ENCODE measurements around the gene USP53.

USP53 gene

DNA sequence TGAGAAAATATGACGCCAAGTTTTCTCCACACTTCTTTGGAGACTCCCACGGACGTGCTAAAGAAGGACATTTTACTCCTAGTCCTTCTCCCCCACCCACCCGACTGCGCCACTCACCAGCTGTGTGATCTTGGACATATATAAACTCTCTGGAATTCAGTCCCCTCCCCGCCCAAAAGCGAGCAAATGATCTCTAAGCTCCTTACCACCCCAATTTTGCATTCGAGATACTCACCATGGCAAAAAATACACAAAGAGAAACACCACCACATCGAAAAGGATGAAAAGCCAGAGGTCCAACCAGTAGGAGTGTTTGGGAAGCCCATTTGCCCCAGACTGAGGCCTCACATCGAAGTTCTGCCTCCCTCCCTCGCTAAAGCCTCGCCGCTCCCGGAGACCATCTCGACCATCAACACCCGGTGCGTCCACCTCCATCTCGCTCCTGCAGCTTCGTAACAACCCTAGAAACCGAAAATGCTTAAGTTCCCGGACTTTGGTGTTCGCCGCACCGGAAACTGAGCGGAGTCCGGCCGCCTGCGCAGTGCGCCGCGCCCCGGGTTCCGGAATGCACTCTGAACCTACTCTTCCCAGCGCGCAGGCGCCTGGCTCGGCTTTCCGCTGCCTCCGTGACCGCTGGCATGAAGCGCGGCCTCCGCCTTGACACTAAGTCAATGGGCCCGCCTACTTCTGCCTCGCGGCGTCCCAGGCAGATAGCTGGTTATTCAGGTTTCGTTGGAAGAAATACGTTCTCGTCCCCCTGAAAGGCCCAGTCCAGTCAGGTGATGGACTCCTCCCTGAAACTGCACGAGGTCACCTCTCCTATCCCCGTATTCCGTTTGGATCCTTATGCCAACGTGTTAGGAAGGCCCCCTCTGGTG is 87.8 kb downstream of the USP53 start:
- DNase-seq, result peak; percentile 97
- H3K36me3 ChIP-seq (replicated peaks; ENCODE audit: insufficient read depth, low read length), result no peaks in the 10 kb centered on the region
- H3K9ac ChIP-seq (ENCODE audit: low read length), result peak overlapping the region; percentile 77
- H3K79me2 ChIP-seq (ENCODE audit: low read length), result peaks cover 40% of the 10 kb centered on the region
- peak overlapping the region; percentile 86 for H3K4me2 ChIP-seq (ENCODE audit: low read depth, low read length)
- H3K4me3 ChIP-seq (ENCODE audit: low read length), result peak overlapping the region; percentile 78
- peaks cover 18% of the 10 kb centered on the region for H3F3A ChIP-seq (ENCODE audit: insufficient read depth, low read length)
- H3K9me3 ChIP-seq (replicated peaks; ENCODE audit: insufficient read depth, low read length), result no peaks in the 10 kb centered on the region
- H2AFZ ChIP-seq (ENCODE audit: low read length), result peak overlapping the region; percentile 87
- H3K27ac ChIP-seq (ENCODE audit: low read length), result peak overlapping the region; percentile 89
- TF ChIP-seq EZH2 (optimal IDR thresholded peaks at IDR 0.05; ENCODE audit: low read depth, low read length), result no peak
- TF ChIP-seq, protein P1, sequence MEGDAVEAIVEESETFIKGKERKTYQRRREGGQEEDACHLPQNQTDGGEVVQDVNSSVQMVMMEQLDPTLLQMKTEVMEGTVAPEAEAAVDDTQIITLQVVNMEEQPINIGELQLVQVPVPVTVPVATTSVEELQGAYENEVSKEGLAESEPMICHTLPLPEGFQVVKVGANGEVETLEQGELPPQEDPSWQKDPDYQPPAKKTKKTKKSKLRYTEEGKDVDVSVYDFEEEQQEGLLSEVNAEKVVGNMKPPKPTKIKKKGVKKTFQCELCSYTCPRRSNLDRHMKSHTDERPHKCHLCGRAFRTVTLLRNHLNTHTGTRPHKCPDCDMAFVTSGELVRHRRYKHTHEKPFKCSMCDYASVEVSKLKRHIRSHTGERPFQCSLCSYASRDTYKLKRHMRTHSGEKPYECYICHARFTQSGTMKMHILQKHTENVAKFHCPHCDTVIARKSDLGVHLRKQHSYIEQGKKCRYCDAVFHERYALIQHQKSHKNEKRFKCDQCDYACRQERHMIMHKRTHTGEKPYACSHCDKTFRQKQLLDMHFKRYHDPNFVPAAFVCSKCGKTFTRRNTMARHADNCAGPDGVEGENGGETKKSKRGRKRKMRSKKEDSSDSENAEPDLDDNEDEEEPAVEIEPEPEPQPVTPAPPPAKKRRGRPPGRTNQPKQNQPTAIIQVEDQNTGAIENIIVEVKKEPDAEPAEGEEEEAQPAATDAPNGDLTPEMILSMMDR (IDR thresholded peaks at IDR 0.05; ENCODE audit: low read length), result peak; percentile 26
- no peaks in the 10 kb centered on the region for H3K9me2 ChIP-seq (replicated peaks; ENCODE audit: insufficient read depth, low read length)
- H3K27me3 ChIP-seq (replicated peaks; ENCODE audit: insufficient read depth, low read length), result no peaks in the 10 kb centered on the region
- peaks cover 8% of the 10 kb centered on the region for H3K4me1 ChIP-seq (ENCODE audit: low read length)
- no peaks in the 10 kb centered on the region for H4K20me1 ChIP-seq (ENCODE audit: insufficient read depth, low read length)

DNA sequence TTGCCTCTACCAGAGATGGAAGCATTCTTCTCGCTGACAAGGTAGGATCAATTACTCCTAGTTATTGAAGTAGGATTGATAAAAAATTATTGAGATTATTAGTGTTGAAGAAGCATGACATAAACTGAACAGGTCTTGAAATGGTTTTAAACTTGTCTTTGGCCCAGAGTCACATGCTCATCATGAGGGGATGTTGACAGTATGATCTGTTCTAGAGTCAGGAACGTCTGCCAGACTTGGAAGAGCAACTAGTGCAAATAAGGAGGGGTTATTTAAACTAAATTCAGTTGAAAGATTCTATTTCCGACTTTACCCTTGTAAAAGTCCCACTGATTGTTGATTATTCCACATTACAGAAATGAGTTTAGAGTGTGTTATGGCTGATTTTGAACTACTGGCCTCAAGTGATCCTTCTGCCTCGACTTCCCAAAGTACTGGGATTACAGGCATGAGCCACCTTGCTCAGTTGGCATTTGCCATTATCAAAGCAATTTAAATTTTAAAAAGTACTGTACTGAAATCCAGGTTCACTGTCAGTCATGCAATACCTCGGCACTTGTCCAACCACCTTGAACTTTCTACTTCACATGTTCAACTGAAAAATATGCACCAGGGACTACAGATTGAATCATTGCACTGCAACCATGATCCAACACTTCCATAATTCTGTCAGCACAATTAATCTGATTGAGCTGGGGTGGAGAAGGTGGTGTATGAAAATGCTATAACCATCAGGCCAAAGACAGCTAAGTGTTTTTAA is 89.7 kb downstream of the USP53 start:
- H3F3A ChIP-seq (ENCODE audit: insufficient read depth, low read length), result peaks cover 18% of the 10 kb centered on the region
- no peak overlapping the region for H3K4me3 ChIP-seq (ENCODE audit: low read length)
- peaks cover 24% of the 10 kb centered on the region for H3K79me2 ChIP-seq (ENCODE audit: low read length)
- no peaks in the 10 kb centered on the region for H4K20me1 ChIP-seq (ENCODE audit: insufficient read depth, low read length)
- H3K9me2 ChIP-seq (replicated peaks; ENCODE audit: insufficient read depth, low read length), result no peaks in the 10 kb centered on the region
- TF ChIP-seq EZH2phosphoT487 (IDR thresholded peaks at IDR 0.05; ENCODE audit: low read length), result no peak
- TF ChIP-seq EZH2 (optimal IDR thresholded peaks at IDR 0.05; ENCODE audit: low read depth, low read length), result no peak
- TF ChIP-seq, protein P1 (IDR thresholded peaks at IDR 0.05; ENCODE audit: low read length), result no peak
- no peak overlapping the region for H3K9ac ChIP-seq (ENCODE audit: low read length)
- no peak overlapping the region for H3K27ac ChIP-seq (ENCODE audit: low read length)
- DNase-seq, result no peak
- no peaks in the 10 kb centered on the region for H3K9me3 ChIP-seq (replicated peaks; ENCODE audit: insufficient read depth, low read length)
- no peaks in the 10 kb centered on the region for H3K27me3 ChIP-seq (replicated peaks; ENCODE audit: insufficient read depth, low read length)
- peaks cover 8% of the 10 kb centered on the region for H3K4me1 ChIP-seq (ENCODE audit: low read length)
- H2AFZ ChIP-seq (ENCODE audit: low read length), result no peak overlapping the region
- H3K4me2 ChIP-seq (ENCODE audit: low read depth, low read length), result no peak overlapping the region
- H3K36me3 ChIP-seq (replicated peaks; ENCODE audit: insufficient read depth, low read length), result no peaks in the 10 kb centered on the region

DNA sequence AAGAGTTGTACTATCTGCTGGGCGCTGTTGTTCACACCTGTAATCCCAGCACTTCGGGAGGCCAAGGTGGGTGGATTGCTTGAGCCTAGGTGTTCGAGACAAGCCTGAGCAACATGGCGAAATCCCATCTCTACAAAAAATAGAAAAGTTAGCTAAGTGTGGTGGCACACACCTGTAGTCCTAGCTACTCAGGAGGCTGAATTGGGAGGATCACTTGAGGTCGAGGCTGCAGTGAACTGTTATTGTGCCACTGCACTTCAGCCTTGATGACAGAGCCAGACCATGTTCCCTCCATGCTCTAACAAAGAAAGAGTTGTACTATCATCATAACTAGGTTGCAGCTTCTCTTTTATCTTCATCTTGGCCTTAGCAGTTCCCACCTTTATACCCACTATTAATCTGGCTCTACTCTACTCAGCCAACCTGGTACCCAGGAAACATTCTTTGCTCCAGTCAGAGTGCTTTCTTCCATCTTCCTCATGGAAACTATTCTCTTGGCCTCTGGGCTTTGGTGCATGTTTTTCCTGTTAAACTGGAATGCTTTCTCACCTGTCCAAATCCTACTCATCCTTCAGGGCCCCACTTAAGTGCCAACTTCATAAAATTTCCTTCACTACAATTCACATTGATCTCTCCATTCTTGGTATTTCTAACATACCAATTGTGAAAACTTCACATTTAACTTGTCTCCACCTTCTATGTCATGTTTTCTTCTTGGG is 91.2 kb downstream of the USP53 start:
- no peak overlapping the region for H3K4me2 ChIP-seq (ENCODE audit: low read depth, low read length)
- no peak for TF ChIP-seq EZH2phosphoT487 (IDR thresholded peaks at IDR 0.05; ENCODE audit: low read length)
- TF ChIP-seq, protein P1 (IDR thresholded peaks at IDR 0.05; ENCODE audit: low read length), result no peak
- no peak for TF ChIP-seq EZH2 (optimal IDR thresholded peaks at IDR 0.05; ENCODE audit: low read depth, low read length)
- no peak for DNase-seq
- H3K4me3 ChIP-seq (ENCODE audit: low read length), result no peak overlapping the region
- no peak overlapping the region for H3K9ac ChIP-seq (ENCODE audit: low read length)
- no peaks in the 10 kb centered on the region for H3K4me1 ChIP-seq (ENCODE audit: low read length)
- no peaks in the 10 kb centered on the region for H3K9me2 ChIP-seq (replicated peaks; ENCODE audit: insufficient read depth, low read length)
- no peaks in the 10 kb centered on the region for H3K27me3 ChIP-seq (replicated peaks; ENCODE audit: insufficient read depth, low read length)
- no peaks in the 10 kb centered on the region for H3K36me3 ChIP-seq (replicated peaks; ENCODE audit: insufficient read depth, low read length)
- peaks cover 18% of the 10 kb centered on the region for H3F3A ChIP-seq (ENCODE audit: insufficient read depth, low read length)
- H3K27ac ChIP-seq (ENCODE audit: low read length), result no peak overlapping the region
- peaks cover 9% of the 10 kb centered on the region for H3K79me2 ChIP-seq (ENCODE audit: low read length)
- H2AFZ ChIP-seq (ENCODE audit: low read length), result no peak overlapping the region
- no peaks in the 10 kb centered on the region for H4K20me1 ChIP-seq (ENCODE audit: insufficient read depth, low read length)
- H3K9me3 ChIP-seq (replicated peaks; ENCODE audit: insufficient read depth, low read length), result no peaks in the 10 kb centered on the region

All from MM.1S (cell line).